Karpas-422 (cell line): ENCODE data around the gene MAGI2. TPM values are rescaled to one million over a fixed set of nuclear protein-coding genes. Genes with fewer than 3 reads are reported as not detected.

Experiments used
- DNase-seq: peaks from one replicate; pipeline ENCODE4 v3.0.0-alpha.2; 2015
- H2AFZ ChIP-seq: fragments of 200-600 bp; sonication (generic); 2 replicates; pipeline ENCODE4 v1.6.1; 2014; ENCODE audit warnings: antibody characterized with exemption, low read length, mixed read lengths
- H3K27ac ChIP-seq: fragments of 200-600 bp; sonication (generic); 2 replicates; pipeline ENCODE4 v1.5.1; 2014; ENCODE audit warnings: mild to moderate bottlenecking, low read length, moderate library complexity
- H3K27me3 ChIP-seq: fragments of 200-600 bp; sonication (generic); 2 replicates; pipeline ENCODE4 v1.6.1; 2014; ENCODE audit warnings: low read length, mixed read lengths
- H3K36me3 ChIP-seq: fragments of 200-600 bp; sonication (generic); 2 replicates; pipeline ENCODE4 v1.6.1; 2014; ENCODE audit warnings: low read length, mixed read lengths; ENCODE audit not compliant: insufficient read depth
- H3K4me1 ChIP-seq: fragments of 200-600 bp; sonication (generic); 2 replicates; pipeline ENCODE4 v1.6.1; 2014; ENCODE audit warnings: mild to moderate bottlenecking, low read length, mixed read lengths
- H3K4me2 ChIP-seq: fragments of 200-600 bp; sonication (generic); 2 replicates; pipeline ENCODE4 v1.6.1; 2014; ENCODE audit warnings: low read length, low read depth, mild to moderate bottlenecking; ENCODE audit not compliant: poor library complexity, severe bottlenecking
- H3K4me3 ChIP-seq: fragments of 200-600 bp; sonication (generic); 2 replicates; pipeline ENCODE4 v1.5.1; 2014; ENCODE audit warnings: mild to moderate bottlenecking, antibody characterized with exemption, low read length, mixed read lengths
- H3K79me2 ChIP-seq: fragments of 200-600 bp; sonication (generic); 2 replicates; pipeline ENCODE4 v1.6.1; 2014; ENCODE audit warnings: mild to moderate bottlenecking, low read length, mixed read lengths
- H3K9ac ChIP-seq: fragments of 200-600 bp; sonication (generic); 2 replicates; pipeline ENCODE4 v1.6.0; 2014; ENCODE audit warnings: low read length
- H3K9me2 ChIP-seq: fragments of 200-600 bp; sonication (generic), shearing (Covaris generic); replicated peaks from 2 replicates; pipeline ENCODE4 v1.6.0; 2014; ENCODE audit warnings: mild to moderate bottlenecking, low read length, moderate library complexity; ENCODE audit not compliant: insufficient read depth
- H3K9me3 ChIP-seq: fragments of 300-700, 200-600 bp; sonication (generic); 2 replicates; pipeline ENCODE4 v1.6.1; 2014; ENCODE audit warnings: low read length, mixed read lengths
- H4K20me1 ChIP-seq: fragments of 200-600 bp; sonication (generic); 2 replicates; pipeline ENCODE4 v1.6.1; 2014; ENCODE audit warnings: mild to moderate bottlenecking, antibody characterized with exemption, low read length, low read depth; ENCODE audit not compliant: insufficient read depth
- total RNA-seq: library from RNA; depleted of rRNA; stranded (reverse); fragments of >200 nt; shearing (Covaris generic); gene quantifications from 2 replicates; pipeline ENCODE4 v1.2.3, GENCODE V29; 2014; ENCODE audit warnings: low replicate concordance

The MAGI2 gene
- total RNA-seq, 1 experiment from 2014 or later: 0.93 TPM

DNA sequence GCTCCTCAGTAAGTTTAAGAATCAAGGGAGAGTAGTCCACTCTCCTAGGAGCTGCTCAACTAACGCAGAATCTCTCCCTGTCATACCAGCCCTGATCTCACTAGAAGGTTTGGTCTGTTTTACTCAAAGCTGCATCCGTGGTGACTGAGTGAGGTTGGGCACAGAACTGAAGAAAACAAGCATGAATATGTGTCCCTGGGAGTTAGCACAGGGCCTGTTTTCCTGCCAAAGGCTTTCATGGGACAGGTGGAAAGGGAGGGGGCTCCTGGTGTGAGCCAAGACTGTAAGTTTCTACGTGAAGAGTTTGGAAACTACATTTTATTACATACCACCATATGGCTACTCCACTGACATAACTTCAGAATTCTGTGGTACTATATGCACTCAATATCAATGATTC lies 705.9 kb downstream of the MAGI2 start:
- Histone ChIP-seq H3K9me2 (0 out of 2 replicates have a peak, but pooled peaks cover 3% of the 10 kb centered on the region), H3K27ac (no peak overlapping the region), H3K9me3 (no peaks in the 10 kb centered on the region), H3K27me3 (no peaks in the 10 kb centered on the region), H4K20me1 (no peaks in the 10 kb centered on the region), H3K36me3 (no peaks in the 10 kb centered on the region), H3K4me2 (no peak overlapping the region), H3K4me3 (no peak overlapping the region), H3K79me2 (no peaks in the 10 kb centered on the region), H2AFZ (no peak overlapping the region), H3K9ac (no peak overlapping the region), H3K4me1 (no peaks in the 10 kb centered on the region)
- no peak for DNase-seq

DNA sequence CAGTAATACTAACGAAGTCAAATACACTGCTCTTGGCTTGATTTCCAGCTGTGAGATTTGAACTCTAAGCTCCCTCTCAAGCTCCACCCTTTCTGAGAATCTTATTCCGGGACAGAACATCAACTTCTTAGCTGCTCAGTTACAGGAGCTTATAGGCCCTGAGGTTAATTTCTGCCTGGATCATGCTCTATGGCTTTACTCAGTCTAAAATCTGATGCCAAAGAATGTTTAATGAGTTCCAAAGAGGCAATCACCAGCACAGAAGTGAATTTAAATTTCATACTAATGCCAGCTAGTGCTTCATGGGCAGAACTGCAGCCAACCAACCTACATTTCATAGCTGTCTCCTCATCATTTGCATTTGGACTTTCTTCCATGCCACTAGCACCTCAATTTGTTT lies 707.2 kb downstream of the MAGI2 start:
- Histone ChIP-seq H3K4me1 (no peaks in the 10 kb centered on the region), H3K79me2 (no peaks in the 10 kb centered on the region), H3K27ac (no peak overlapping the region), H3K4me3 (no peak overlapping the region), H3K4me2 (no peak overlapping the region), H3K27me3 (no peaks in the 10 kb centered on the region), H4K20me1 (no peaks in the 10 kb centered on the region), H3K9ac (no peak overlapping the region), H3K9me2 (0 out of 2 replicates have a peak, but pooled peaks cover 3% of the 10 kb centered on the region), H3K36me3 (no peaks in the 10 kb centered on the region), H2AFZ (no peak overlapping the region), H3K9me3 (no peaks in the 10 kb centered on the region)
- DNase-seq: no peak

DNA sequence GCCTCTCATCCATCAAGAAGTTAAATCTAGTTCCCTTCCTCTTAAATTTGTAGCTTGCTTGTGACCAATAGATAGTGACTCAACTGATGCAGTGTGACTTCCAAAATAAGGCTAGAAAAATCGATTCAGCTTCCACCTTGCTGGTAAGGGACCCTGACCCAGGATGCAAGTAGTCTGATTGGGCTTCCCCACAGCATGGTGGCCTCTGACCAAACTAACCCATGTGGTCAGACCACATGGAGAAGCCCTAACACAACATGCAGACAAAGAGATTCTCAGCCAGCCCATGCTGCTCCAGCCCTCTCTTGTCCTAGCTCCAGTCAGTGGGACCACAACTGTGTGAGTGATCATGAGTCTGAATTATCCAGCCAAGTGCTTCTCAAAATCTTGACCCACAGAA lies 710.8 kb downstream of the MAGI2 start:
- H3K4me1 ChIP-seq: no peaks in the 10 kb centered on the region
- DNase-seq: no peak
- H3K27me3 ChIP-seq: no peaks in the 10 kb centered on the region
- H2AFZ ChIP-seq: no peak overlapping the region
- H3K27ac ChIP-seq: no peak overlapping the region
- H3K79me2 ChIP-seq: no peaks in the 10 kb centered on the region
- H3K9me3 ChIP-seq: no peaks in the 10 kb centered on the region
- no peaks in the 10 kb centered on the region for H3K36me3 ChIP-seq
- H3K4me2 ChIP-seq: no peak overlapping the region
- no peaks in the 10 kb centered on the region for H4K20me1 ChIP-seq
- H3K9me2 ChIP-seq: 0 out of 2 replicates have a peak, but pooled peaks cover 3% of the 10 kb centered on the region
- H3K4me3 ChIP-seq: no peak overlapping the region
- H3K9ac ChIP-seq: no peak overlapping the region

DNA sequence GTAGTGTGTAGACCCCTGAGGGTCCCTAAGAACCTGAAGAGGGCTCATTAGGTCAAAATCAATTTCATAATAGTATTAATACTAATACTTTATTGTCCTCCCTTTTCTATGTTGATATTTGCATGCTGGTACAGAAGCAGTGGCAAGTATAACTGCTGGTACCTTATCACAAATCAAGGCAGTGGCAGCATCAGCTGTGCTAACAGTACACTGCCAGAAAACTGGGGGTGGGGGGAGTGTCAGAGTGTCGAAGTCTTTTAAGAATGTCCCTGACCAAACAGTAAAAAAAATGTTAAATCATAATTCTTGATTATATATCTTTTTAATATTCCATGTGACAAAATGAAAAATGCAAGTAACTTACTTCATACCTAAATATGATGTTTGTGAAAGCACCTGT lies 716.9 kb downstream of the MAGI2 start:
- Histone ChIP-seq H3K4me1 (no peaks in the 10 kb centered on the region), H3K9ac (no peak overlapping the region), H3K36me3 (no peaks in the 10 kb centered on the region), H3K27ac (no peak overlapping the region), H3K9me3 (no peaks in the 10 kb centered on the region), H3K27me3 (no peaks in the 10 kb centered on the region), H4K20me1 (no peaks in the 10 kb centered on the region), H2AFZ (no peak overlapping the region), H3K79me2 (no peaks in the 10 kb centered on the region), H3K9me2 (no peaks in the 10 kb centered on the region), H3K4me3 (no peak overlapping the region), H3K4me2 (no peak overlapping the region)
- no peak for DNase-seq

DNA sequence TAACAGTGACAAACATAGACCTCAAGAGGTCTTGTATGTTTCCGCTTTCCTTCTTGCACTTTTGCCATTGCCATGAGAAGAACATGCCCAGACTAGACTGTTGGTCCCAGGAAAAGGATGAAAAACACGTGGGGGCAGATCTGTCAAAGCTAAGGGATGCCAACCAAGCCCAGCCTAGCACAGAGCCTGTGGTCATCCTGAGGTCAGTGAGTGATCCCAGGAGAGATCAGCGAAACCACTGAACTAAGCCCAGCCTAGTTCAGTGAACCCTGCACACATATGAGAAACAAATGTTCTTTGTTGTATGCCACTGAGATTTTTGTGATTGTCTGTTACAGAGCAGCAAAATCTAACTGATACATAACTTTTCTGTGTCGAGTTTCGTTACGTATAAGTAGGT lies 718.8 kb downstream of the MAGI2 start:
- H3K79me2 ChIP-seq: no peaks in the 10 kb centered on the region
- no peaks in the 10 kb centered on the region for H3K27me3 ChIP-seq
- H3K27ac ChIP-seq: no peak overlapping the region
- H3K36me3 ChIP-seq: no peaks in the 10 kb centered on the region
- no peak for DNase-seq
- no peak overlapping the region for H3K9ac ChIP-seq
- H3K4me3 ChIP-seq: no peak overlapping the region
- H3K9me3 ChIP-seq: no peaks in the 10 kb centered on the region
- H3K4me2 ChIP-seq: no peak overlapping the region
- no peaks in the 10 kb centered on the region for H3K4me1 ChIP-seq
- no peaks in the 10 kb centered on the region for H4K20me1 ChIP-seq
- no peaks in the 10 kb centered on the region for H3K9me2 ChIP-seq
- no peak overlapping the region for H2AFZ ChIP-seq

DNA sequence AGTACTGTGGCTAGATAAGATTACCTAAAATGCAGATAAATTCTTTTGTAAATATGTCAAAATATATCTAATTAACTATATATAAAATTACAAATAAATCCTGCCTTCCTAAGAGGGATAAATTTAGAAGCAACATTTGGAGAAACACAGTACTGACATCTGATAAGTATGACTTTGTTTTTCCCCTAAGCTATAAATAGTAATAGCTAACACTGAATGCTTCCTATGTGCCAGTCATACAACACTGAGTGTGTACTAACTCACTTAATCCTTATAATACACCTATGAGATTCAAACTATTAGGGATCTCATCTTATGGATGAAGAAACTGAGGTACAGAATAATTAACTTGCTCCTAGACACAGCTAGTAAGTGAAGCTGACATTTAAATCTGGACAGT lies 733.4 kb downstream of the MAGI2 start:
- Histone ChIP-seq H4K20me1 (no peaks in the 10 kb centered on the region), H3K79me2 (no peaks in the 10 kb centered on the region), H3K9me2 (no peaks in the 10 kb centered on the region), H3K9ac (no peak overlapping the region), H3K27me3 (no peaks in the 10 kb centered on the region), H3K4me1 (no peaks in the 10 kb centered on the region), H2AFZ (no peak overlapping the region), H3K4me3 (no peak overlapping the region), H3K27ac (no peak overlapping the region), H3K4me2 (no peak overlapping the region), H3K36me3 (no peaks in the 10 kb centered on the region), H3K9me3 (no peaks in the 10 kb centered on the region)
- no peak for DNase-seq

DNA sequence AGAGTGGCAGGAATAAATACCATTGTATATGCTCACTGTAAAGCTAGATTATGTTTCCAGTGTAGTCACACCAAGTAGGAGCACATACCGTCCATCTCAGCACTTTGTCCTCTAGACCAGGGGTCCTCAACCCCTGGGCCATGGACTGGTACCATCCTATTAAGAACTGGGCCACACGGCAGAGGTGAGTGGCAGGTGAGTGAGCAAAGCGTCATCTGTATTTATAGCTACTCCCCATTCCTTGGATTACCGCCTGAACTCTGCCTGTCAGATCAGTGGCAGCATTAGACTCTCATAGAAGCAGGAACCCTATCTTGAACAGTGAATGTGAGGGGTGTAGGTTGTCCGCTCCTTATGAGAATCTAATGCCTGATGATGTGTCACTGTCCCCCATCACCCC lies 735.3 kb downstream of the MAGI2 start:
- H3K9me3 ChIP-seq: no peaks in the 10 kb centered on the region
- H2AFZ ChIP-seq: no peak overlapping the region
- H3K79me2 ChIP-seq: no peaks in the 10 kb centered on the region
- no peak overlapping the region for H3K4me3 ChIP-seq
- no peaks in the 10 kb centered on the region for H3K27me3 ChIP-seq
- no peak overlapping the region for H3K27ac ChIP-seq
- no peak overlapping the region for H3K4me2 ChIP-seq
- H3K9me2 ChIP-seq: no peaks in the 10 kb centered on the region
- H3K9ac ChIP-seq: no peak overlapping the region
- DNase-seq: no peak
- H4K20me1 ChIP-seq: no peaks in the 10 kb centered on the region
- H3K4me1 ChIP-seq: no peaks in the 10 kb centered on the region
- H3K36me3 ChIP-seq: no peaks in the 10 kb centered on the region

DNA sequence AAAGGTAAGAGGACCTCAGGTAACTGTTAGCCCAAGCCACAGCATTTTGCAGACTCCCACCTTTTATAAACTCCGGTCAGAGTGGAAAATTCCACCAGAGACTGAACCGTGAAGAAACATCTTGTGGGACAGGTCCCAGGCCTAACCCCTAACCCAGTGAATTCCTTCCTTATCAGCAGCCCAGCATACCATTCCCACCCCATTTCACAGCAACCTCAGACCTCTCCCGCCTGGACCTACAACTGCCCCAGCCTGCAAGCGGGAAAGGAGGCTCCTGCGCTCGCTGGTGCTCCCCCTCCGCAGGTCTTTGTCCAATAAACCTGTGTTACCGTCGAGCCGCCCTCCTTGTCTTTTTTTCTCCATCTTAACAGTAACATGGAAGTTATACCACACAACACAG lies 736.6 kb downstream of the MAGI2 start:
- Histone ChIP-seq H3K27ac (no peak overlapping the region), H2AFZ (no peak overlapping the region), H3K4me3 (no peak overlapping the region), H3K9me3 (no peaks in the 10 kb centered on the region), H3K36me3 (no peaks in the 10 kb centered on the region), H4K20me1 (no peaks in the 10 kb centered on the region), H3K27me3 (no peaks in the 10 kb centered on the region), H3K4me2 (no peak overlapping the region), H3K9me2 (0 out of 2 replicates have a peak, but pooled peaks cover 2% of the 10 kb centered on the region), H3K9ac (no peak overlapping the region), H3K79me2 (no peaks in the 10 kb centered on the region), H3K4me1 (no peaks in the 10 kb centered on the region)
- no peak for DNase-seq

DNA sequence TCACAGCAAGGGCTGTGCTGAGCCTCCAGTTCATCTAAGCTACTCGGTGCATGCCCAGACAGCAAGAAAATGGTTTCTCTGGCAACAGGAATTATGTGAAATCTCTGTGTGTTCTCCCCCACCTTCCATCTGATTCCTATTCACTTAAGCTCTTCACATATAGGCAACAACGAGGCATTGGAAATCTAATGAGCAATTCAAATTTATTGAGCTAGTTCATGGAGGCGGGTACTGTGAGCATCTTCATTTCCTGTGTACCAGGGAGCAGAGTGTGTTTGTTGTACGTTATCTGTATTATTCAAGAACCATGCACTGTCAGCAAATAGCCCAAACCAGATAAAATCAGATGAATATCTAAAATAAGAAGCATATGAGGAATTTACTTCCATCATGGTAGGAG lies 739.1 kb downstream of the MAGI2 start:
- Histone ChIP-seq H3K27ac (no peak overlapping the region), H3K4me2 (no peak overlapping the region), H3K27me3 (no peaks in the 10 kb centered on the region), H3K79me2 (no peaks in the 10 kb centered on the region), H3K9me2 (0 out of 2 replicates have a peak, but pooled peaks cover 2% of the 10 kb centered on the region), H3K4me1 (no peaks in the 10 kb centered on the region), H4K20me1 (no peaks in the 10 kb centered on the region), H3K9me3 (no peaks in the 10 kb centered on the region), H3K36me3 (no peaks in the 10 kb centered on the region), H3K9ac (no peak overlapping the region), H3K4me3 (no peak overlapping the region), H2AFZ (no peak overlapping the region)
- no peak for DNase-seq
